GM23338 (cell line): Measurements from ENCODE around the gene IDUA. TPM values are rescaled to one million over a fixed set of nuclear protein-coding genes. Genes with fewer than 3 reads are reported as not detected.

Source experiments
- ATAC-seq: fragments of 200-7000 bp; cut with Tn5 transposase; 3 replicates; pipeline ENCODE4 v1.9.1; 2020
- DNase-seq: peaks from one replicate; pipeline ENCODE4 v3.0.0-alpha.2; 2015; ENCODE audit warnings: low spot score
- H2AFZ ChIP-seq: fragments of 200-600 bp; sonication (generic); 2 replicates; pipeline ENCODE4 v1.8.0; 2016; ENCODE audit warnings: antibody characterized with exemption, mild to moderate bottlenecking, moderate library complexity
- H3F3A ChIP-seq: fragments of 200-600 bp; sonication (generic); replicated peaks from 2 replicates; pipeline ENCODE4 v1.8.0; 2017; ENCODE audit warnings: antibody characterized with exemption, mixed run types, low read depth
- H3K27ac ChIP-seq: fragments of 200-600 bp; sonication (generic); 2 replicates; pipeline ENCODE4 v1.6.1; 2016; ENCODE audit warnings: low read depth
- H3K27me3 ChIP-seq: fragments of 200-600 bp; sonication (generic); 2 replicates; pipeline ENCODE4 v1.8.0; 2016; ENCODE audit warnings: mild to moderate bottlenecking, mixed run types, moderate library complexity; ENCODE audit not compliant: insufficient read depth
- H3K36me3 ChIP-seq: fragments of 200-600 bp; sonication (generic); 2 replicates; pipeline ENCODE4 v1.8.0; 2016; ENCODE audit warnings: mild to moderate bottlenecking; ENCODE audit not compliant: insufficient read depth
- H3K4me1 ChIP-seq: fragments of 200-600 bp; sonication (generic); 2 replicates; pipeline ENCODE4 v1.8.0; 2016; ENCODE audit warnings: mild to moderate bottlenecking, moderate library complexity; ENCODE audit not compliant: insufficient read depth
- H3K4me2 ChIP-seq: fragments of 200-600 bp; sonication (generic); 2 replicates; pipeline ENCODE4 v1.7.1; 2017; ENCODE audit warnings: mixed run types
- H3K4me3 ChIP-seq: fragments of 200-600 bp; sonication (generic); 2 replicates; pipeline ENCODE4 v1.6.1; 2016; ENCODE audit warnings: mixed run types
- H3K79me2 ChIP-seq: fragments of 200-600 bp; sonication (generic); replicated peaks from 2 replicates; pipeline ENCODE4 v1.8.0; 2017; ENCODE audit warnings: mild to moderate bottlenecking; ENCODE audit not compliant: insufficient read depth
- H3K9me2 ChIP-seq: fragments of 200-600 bp; sonication (generic); 2 replicates; pipeline ENCODE4 v1.8.0; 2017; ENCODE audit not compliant: insufficient read depth
- H4K20me1 ChIP-seq: fragments of 200-600 bp; sonication (generic); replicated peaks from 2 replicates; pipeline ENCODE4 v1.8.0; 2017; ENCODE audit warnings: mild to moderate bottlenecking; ENCODE audit not compliant: insufficient read depth
- H3K27ac Mint-ChIP-seq: 2 replicates; pipeline ENCODE4 v1.8.0; 2020; ENCODE audit warnings: inconsistent platforms, mild to moderate bottlenecking, moderate library complexity, mixed read lengths
- H3K27me3 Mint-ChIP-seq: 3 replicates; pipeline ENCODE4 v1.8.0; 2022; ENCODE audit warnings: low read depth, mild to moderate bottlenecking, moderate library complexity, mixed read lengths, inconsistent platforms; ENCODE audit not compliant: insufficient read depth, poor library complexity
- H3K36me3 Mint-ChIP-seq: 3 replicates; pipeline ENCODE4 v1.8.0; 2021; ENCODE audit warnings: low read depth, mild to moderate bottlenecking, inconsistent platforms, moderate library complexity, mixed read lengths
- H3K4me1 Mint-ChIP-seq: 3 replicates; pipeline ENCODE4 v1.8.0; 2020; ENCODE audit warnings: mild to moderate bottlenecking, inconsistent platforms, mixed read lengths
- H3K4me3 Mint-ChIP-seq: 3 replicates; pipeline ENCODE4 v1.8.0; 2021; ENCODE audit warnings: moderate library complexity, mild to moderate bottlenecking, inconsistent platforms, mixed read lengths
- H3K9me3 Mint-ChIP-seq: 3 replicates; pipeline ENCODE4 v1.8.0; 2020; ENCODE audit warnings: moderate library complexity, mild to moderate bottlenecking, inconsistent platforms, mixed read lengths
- CREB1 ChIP-seq: fragments of 250-450 bp; sonication (Bioruptor Pico); IDR thresholded peaks from 2 replicates; pipeline ENCODE4 v1.5.0; 2020; ENCODE audit warnings: low read depth, mild to moderate bottlenecking, moderate library complexity
- CTCF ChIP-seq, 2 experiments: fragments of 200-600 bp in 1 of 2; sonication (generic) in 1 of 2; conservative IDR thresholded peaks; 2 replicates each; pipeline versions ENCODE4 v1.5.1 to v1.6.1; 2016 to 2017; ENCODE audit warnings: antibody characterized with exemption in 2 of 2, low read depth in 2 of 2, mild to moderate bottlenecking in 2 of 2, moderate library complexity in 1 of 2
- ETS1 ChIP-seq: IDR thresholded peaks from 2 replicates; pipeline ENCODE4 v1.6.1; 2016; ENCODE audit warnings: antibody characterized with exemption
- EZH2 ChIP-seq: fragments of 200-600 bp; sonication (generic); IDR thresholded peaks from one replicate; pipeline ENCODE4 v1.8.0; 2017; ENCODE audit warnings: antibody characterized with exemption, mild to moderate bottlenecking, low read depth; ENCODE audit not compliant: unreplicated experiment
- EZH2phosphoT487 ChIP-seq: fragments of 200-600 bp; sonication (generic); IDR thresholded peaks from one replicate; pipeline ENCODE4 v1.8.1; 2018; ENCODE audit warnings: antibody characterized with exemption; ENCODE audit not compliant: unreplicated experiment
- JUNB ChIP-seq: IDR thresholded peaks from one replicate; pipeline ENCODE4 v1.6.1; 2016; ENCODE audit warnings: antibody characterized with exemption; ENCODE audit not compliant: unreplicated experiment
- NANOG ChIP-seq: IDR thresholded peaks from 2 replicates; pipeline ENCODE4 v1.6.1; 2016; ENCODE audit warnings: antibody characterized with exemption, borderline replicate concordance
- POLR2AphosphoS5 ChIP-seq: IDR thresholded peaks from 2 replicates; pipeline ENCODE4 v1.6.1; 2016; ENCODE audit warnings: antibody characterized with exemption, low read depth
- REST ChIP-seq: IDR thresholded peaks from one replicate; pipeline ENCODE4 v1.6.1; 2018; ENCODE audit warnings: antibody characterized with exemption; ENCODE audit not compliant: unreplicated experiment
- STAT1 ChIP-seq: IDR thresholded peaks from one replicate; pipeline ENCODE4 v1.6.1; 2016; ENCODE audit warnings: antibody characterized with exemption; ENCODE audit not compliant: unreplicated experiment
- ZNF114 ChIP-seq: fragments of 250-450 bp; sonication (Bioruptor Pico); IDR thresholded peaks from 2 replicates; pipeline ENCODE4 v1.5.0; 2020; ENCODE audit warnings: mild to moderate bottlenecking, moderate library complexity
- ZNF331 ChIP-seq: fragments of 250-450 bp; sonication (Bioruptor Pico); IDR thresholded peaks from 2 replicates; pipeline ENCODE4 v1.5.0; 2020; ENCODE audit warnings: low read depth, mild to moderate bottlenecking, moderate library complexity
- ZNF462 ChIP-seq: fragments of 250-450 bp; sonication (Bioruptor Pico); IDR thresholded peaks from 2 replicates; pipeline ENCODE4 v1.5.0; 2020; ENCODE audit warnings: mild to moderate bottlenecking, moderate library complexity
- polyA plus RNA-seq: library from polyadenylated mRNA; unstranded; fragments of >200 nt; fragmentation: Nextera tagmentation; extraction: Ambion mirVana; gene quantifications from 2 replicates; pipeline ENCODE4 v1.2.1, GENCODE V29; 2016
- total RNA-seq: library from RNA; depleted of rRNA; stranded (reverse); fragments of >200 nt; shearing (Covaris generic); gene quantifications from 2 replicates; pipeline ENCODE4 v1.2.3, GENCODE V29; 2014

The IDUA gene
- total and polyA plus RNA-seq, 2 experiments from 2014 or later = 1.3 to 6.1 TPM

- Mint-ChIP-seq H3K4me3 (no peak overlapping the region), H3K9me3 (no peaks in the 10 kb centered on the region; the same call in 2 of the 3 replicates), H3K4me1 (peaks cover 4% of the 10 kb centered on the region; the same call in 1 of the 3 replicates), H3K27me3 (peaks cover 8% of the 10 kb centered on the region), H3K27ac (no peak overlapping the region), H3K36me3 (peaks cover 13% of the 10 kb centered on the region)
- Histone ChIP-seq H3K27ac (no peak overlapping the region), H2AFZ (no peak overlapping the region), H3K4me1 (no peaks in the 10 kb centered on the region), H3K36me3 (no peaks in the 10 kb centered on the region; the same call in 1 of the 2 replicates), H3K27me3 (no peaks in the 10 kb centered on the region), H3K79me2 (no peaks in the 10 kb centered on the region), H3F3A (no peaks in the 10 kb centered on the region), H4K20me1 (no peaks in the 10 kb centered on the region), H3K9me2 (no peaks in the 10 kb centered on the region), H3K4me2 (no peak overlapping the region), H3K4me3 (no peak overlapping the region)
- TF ChIP-seq JUNB = no peak
- TF ChIP-seq ZNF331 (CRISPR knock-in tag) = no peak
- TF ChIP-seq STAT1 = no peak
- TF ChIP-seq ETS1 = no peak
- TF ChIP-seq NANOG = no peak
- TF ChIP-seq EZH2 = no peak
- TF ChIP-seq CTCF (conservative IDR thresholded peaks at IDR 0.05; ENCODE audit: low read depth in 2 of 2) = no peak
- no peak for TF ChIP-seq EZH2phosphoT487
- no peak for TF ChIP-seq ZNF114
- TF ChIP-seq REST = no peak
- TF ChIP-seq ZNF462 (CRISPR knock-in tag) = no peak
- TF ChIP-seq CREB1 = no peak
- TF ChIP-seq POLR2AphosphoS5 = no peak
- no peak for ATAC-seq
- no peak for DNase-seq
Measured at GRCh38 chr4:1028574-1029220, 41.9 kb downstream of the IDUA start.
